IMR-90 (cell line): ENCODE measurements around the gene LCA5L. TPM values are rescaled to one million over a fixed set of nuclear protein-coding genes. Genes with fewer than 3 reads are reported as not detected.

Experiments used
- ATAC-seq: fragments of 200-7000 bp; cut with Tn5 transposase; 2 replicates; pipeline ENCODE4 v1.9.1; 2020; ENCODE audit warnings: low read depth, mild to moderate bottlenecking, moderate library complexity
- BruUV-seq: library from RNA; stranded (reverse); fragments of 400-500 nt; replicated peaks from 2 replicates; lab custom pipeline; 2021; lab: Mats Ljungman, UMichigan
- CTCF ChIA-PET: fragments of 300-600 bp; formaldehyde crosslinking; extraction: SDS; loops from one replicate; lab custom pipeline; 2021; ENCODE audit warnings: antibody characterized with exemption; lab: Yijun Ruan, JAX
- POLR2A ChIA-PET: fragments of 300-600 bp; sonication (Branson Sonifier 250); formaldehyde crosslinking; loops from one replicate; lab custom pipeline; 2022; ENCODE audit warnings: antibody characterized with exemption; ENCODE audit not compliant: unreplicated experiment; lab: Charles Lee
- DNase-seq: peaks from one replicate; pipeline ENCODE4 v3.0.0; 2013
- H2AFZ ChIP-seq: replicated peaks from 2 replicates; pipeline ENCODE3; 2013; ENCODE audit warnings: low read length, mild to moderate bottlenecking; ENCODE audit not compliant: poor library complexity
- H2AK5ac ChIP-seq: 2 replicates; pipeline ENCODE4 v1.6.1; 2013; ENCODE audit warnings: low read depth, low read length, inconsistent platforms
- H2AK9ac ChIP-seq: replicated peaks from 2 replicates; pipeline ENCODE3; 2013; ENCODE audit warnings: mild to moderate bottlenecking, low read depth, low read length, moderate library complexity; ENCODE audit not compliant: poor library complexity
- H2BK120ac ChIP-seq: 2 replicates; pipeline ENCODE4 v1.6.1; 2013; ENCODE audit warnings: low read depth, low read length, inconsistent platforms
- H2BK15ac ChIP-seq: 3 replicates; pipeline ENCODE4 v1.6.1; 2013; ENCODE audit warnings: low read depth, low read length, inconsistent platforms
- H2BK20ac ChIP-seq: 2 replicates; pipeline ENCODE4 v1.6.1; 2013; ENCODE audit warnings: low read depth, mild to moderate bottlenecking, inconsistent platforms, low read length, moderate library complexity
- H2BK5ac ChIP-seq: 2 replicates; pipeline ENCODE4 v1.6.1; 2013; ENCODE audit warnings: mild to moderate bottlenecking, low read depth, low read length, inconsistent platforms; ENCODE audit not compliant: poor library complexity, severe bottlenecking
- H3K14ac ChIP-seq: replicated peaks from 2 replicates; pipeline ENCODE4 v1.6.1; 2013; ENCODE audit warnings: low read depth, low read length, inconsistent platforms
- H3K18ac ChIP-seq: 2 replicates; pipeline ENCODE4 v1.6.1; 2013; ENCODE audit warnings: low read depth, low read length, control low read depth
- H3K23ac ChIP-seq: 2 replicates; pipeline ENCODE4 v1.6.1; 2013; ENCODE audit warnings: low read depth, low read length, inconsistent platforms
- H3K27ac ChIP-seq: 2 replicates; pipeline ENCODE4 v1.5.1; 2013; ENCODE audit warnings: mild to moderate bottlenecking, control low read depth, low read length; ENCODE audit not compliant: insufficient read depth
- H3K27me3 ChIP-seq: 2 replicates; pipeline ENCODE4 v1.6.1; 2013; ENCODE audit warnings: low read length; ENCODE audit not compliant: control insufficient read depth, insufficient read depth
- H3K36me3 ChIP-seq: 2 replicates; pipeline ENCODE4 v1.6.1; 2013; ENCODE audit warnings: low read length, mixed read lengths; ENCODE audit not compliant: control insufficient read depth, insufficient read depth
- H3K4ac ChIP-seq: 2 replicates; pipeline ENCODE4 v1.6.1; 2013; ENCODE audit warnings: low read depth, low read length, inconsistent platforms
- H3K4me1 ChIP-seq: 2 replicates; pipeline ENCODE4 v1.6.1; 2013; ENCODE audit warnings: low read length, mixed read lengths; ENCODE audit not compliant: control insufficient read depth, insufficient read depth
- H3K4me2 ChIP-seq: 2 replicates; pipeline ENCODE4 v1.6.1; 2013; ENCODE audit warnings: low read depth, mild to moderate bottlenecking, control low read depth, low read length, moderate library complexity
- H3K4me3 ChIP-seq: 2 replicates; pipeline ENCODE4 v1.5.1; 2013; ENCODE audit warnings: low read depth, mild to moderate bottlenecking, control low read depth, low read length, moderate library complexity; ENCODE audit not compliant: insufficient read depth
- H3K56ac ChIP-seq: 2 replicates; pipeline ENCODE4 v1.6.1; 2013; ENCODE audit warnings: low read length, inconsistent platforms; ENCODE audit not compliant: insufficient read depth; ENCODE audit errors: extremely low read depth
- H3K79me1 ChIP-seq, 2 experiments: 2 replicates each; pipeline ENCODE4 v1.6.1; 2013; ENCODE audit warnings: low read length in 2 of 2, inconsistent platforms in 1 of 2, low read depth in 1 of 2
- H3K9ac ChIP-seq: 2 replicates; pipeline ENCODE4 v1.6.1; 2013; ENCODE audit warnings: low read depth, low read length, control low read depth
- H3K9me1 ChIP-seq: 2 replicates; pipeline ENCODE4 v1.6.1; 2013; ENCODE audit warnings: low read length, inconsistent platforms; ENCODE audit not compliant: insufficient read depth
- H3K9me3 ChIP-seq: 2 replicates; pipeline ENCODE4 v1.6.1; 2013; ENCODE audit warnings: low read length; ENCODE audit not compliant: control insufficient read depth, insufficient read depth
- H4K20me1 ChIP-seq: 2 replicates; pipeline ENCODE4 v1.6.1; 2013; ENCODE audit warnings: low read length, inconsistent platforms; ENCODE audit not compliant: insufficient read depth
- H4K5ac ChIP-seq: 2 replicates; pipeline ENCODE4 v1.6.1; 2013; ENCODE audit warnings: mild to moderate bottlenecking, low read depth, low read length, control low read depth
- H4K8ac ChIP-seq, 2 experiments: 2 replicates each; pipeline ENCODE4 v1.6.1; 2013; ENCODE audit warnings: low read depth in 2 of 2, low read length in 2 of 2, control low read depth in 1 of 2, inconsistent platforms in 1 of 2
- H4K91ac ChIP-seq: 2 replicates; pipeline ENCODE4 v1.6.1; 2013; ENCODE audit warnings: low read depth, low read length, inconsistent platforms; ENCODE audit not compliant: insufficient read depth
- CEBPB ChIP-seq: IDR thresholded peaks from 2 replicates; pipeline ENCODE4 v1.6.1; 2012; ENCODE audit warnings: low read depth, low read length, improper control_type of control experiment
- CTCF ChIP-seq: conservative IDR thresholded peaks from 2 replicates; pipeline ENCODE4 v1.5.1; 2012; ENCODE audit warnings: mild to moderate bottlenecking, low read depth, low read length, improper control_type of control experiment
- FOS ChIP-seq: fragments of 150-350 bp; IDR thresholded peaks from 2 replicates; pipeline ENCODE4 v1.6.1; 2016; ENCODE audit warnings: low read depth, low read length
- MXI1 ChIP-seq: IDR thresholded peaks from 2 replicates; pipeline ENCODE4 v1.6.1; 2012; ENCODE audit warnings: low read depth, mild to moderate bottlenecking, low read length, moderate library complexity, borderline replicate concordance
- RCOR1 ChIP-seq: IDR thresholded peaks from 2 replicates; pipeline ENCODE4 v1.6.1; 2012; ENCODE audit warnings: mild to moderate bottlenecking, low read length, improper control_type of control experiment; ENCODE audit not compliant: insufficient replicate concordance
- RFX5 ChIP-seq: IDR thresholded peaks from 2 replicates; pipeline ENCODE4 v1.8.0; 2012; ENCODE audit warnings: low read depth, mild to moderate bottlenecking, low read length, moderate library complexity
- WGBS, 2 experiments: methylation state at CpG; one replicate each; pipeline versions ENCODE4 v1.1.5 to v1.1.7; 2013; ENCODE audit warnings: missing lambda C conversion rate in 2 of 2; ENCODE audit not compliant: insufficient read length in 1 of 2; ENCODE audit errors: extremely low coverage in 2 of 2; 5-methylcytosine and 5-hydroxymethylcytosine counted together
- dilution Hi-C: fragments of 300-500 bp; cut with HindIII; formaldehyde crosslinking; loops from one replicate; pipeline ENCODE4 v1.14.3; 2018; ENCODE audit warnings: low sequenced_read_pairs; ENCODE audit not compliant: unreplicated experiment
- in situ Hi-C: fragments of 300-500 bp; cut with MboI; formaldehyde crosslinking; loops from 3 replicates; pipeline ENCODE4 v1.14.3; 2019; ENCODE audit warnings: low sequenced_read_pairs, inconsistent platforms, mixed read lengths
- intact Hi-C: fragments of 100-400 bp; cut with micrococcal nuclease; formaldehyde crosslinking; loops from 2 replicates; pipeline ENCODE4 v1.10.0; 2022
- polyA plus RNA-seq, 3 experiments: library from polyadenylated mRNA; depleted of rRNA; stranded (reverse); fragments of >200 nt; gene quantifications; 2 replicates each; pipeline ENCODE4 v1.2.3, GENCODE V29; 2012; ENCODE audit warnings: low replicate concordance in 1 of 3
- total RNA-seq: library from RNA; depleted of rRNA; stranded (reverse); fragments of >200 nt; gene quantifications from 2 replicates; pipeline ENCODE4 v1.2.3, GENCODE V29; 2012
- TF ChIP-seq, protein P1 (sequence below): fragments of 150-350 bp; IDR thresholded peaks from 2 replicates; pipeline ENCODE4 v1.6.1; 2016; ENCODE audit warnings: low read depth, mild to moderate bottlenecking, low read length, moderate library complexity, borderline replicate concordance
- TF ChIP-seq, protein P2 (sequence below): fragments of 150-350 bp; IDR thresholded peaks from 2 replicates; pipeline ENCODE4 v1.6.1; 2017; ENCODE audit warnings: mild to moderate bottlenecking, antibody characterized with exemption, low read length, low read depth

The LCA5L gene
- total and polyA plus RNA-seq, 2 of the 4 experiments (the other 2 are of a cell fraction), result 0.18 to 0.26 TPM

DNA sequence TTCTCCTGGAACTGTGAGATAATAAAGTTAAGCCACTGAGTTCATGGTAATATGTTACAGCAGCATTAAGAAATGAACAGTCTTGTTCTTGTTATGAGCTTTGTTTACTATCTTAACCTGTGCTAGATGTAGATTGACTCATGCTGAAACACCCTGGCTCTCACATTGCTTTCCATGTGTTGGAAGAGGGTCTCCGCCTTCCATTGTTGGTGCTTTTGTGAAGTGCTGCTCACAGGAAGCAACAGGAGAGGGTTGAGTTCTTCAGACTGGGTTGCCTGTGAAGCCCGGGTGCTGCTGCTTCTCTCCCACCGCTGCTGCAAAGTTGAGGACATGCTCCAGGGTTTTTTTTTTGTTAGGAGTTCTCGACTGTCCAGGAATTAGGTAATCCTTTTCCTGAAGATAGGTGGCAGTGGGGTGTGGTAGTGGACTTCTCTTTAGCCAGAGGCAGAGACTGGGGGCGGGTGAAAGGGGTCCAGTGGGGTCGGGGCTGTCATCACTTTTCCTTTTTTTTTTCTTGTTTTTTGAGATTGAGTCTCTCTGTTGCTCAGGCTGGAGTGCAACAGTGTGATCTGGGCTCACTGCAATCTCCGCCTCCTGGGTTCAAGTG is 68.0 kb downstream of the LCA5L start:
- dilution Hi-C loops (no loop called here), intact Hi-C loops (no loop called here), in situ Hi-C loops (no loop called here)
- ChIA-PET CTCF (no interaction called here), POLR2A (interaction anchor here (0.6 kb wide), 1 partner anchor 9 kb away, joined by 3 read pairs; no protein-coding TSS in a partner anchor)
- no TSS peak for BruUV-seq
- H3K23ac ChIP-seq, result no peak overlapping the region
- H3K9me1 ChIP-seq, result 0 out of 2 replicates have a peak, but pooled peaks cover 4% of the 10 kb centered on the region
- TF ChIP-seq, protein P1, sequence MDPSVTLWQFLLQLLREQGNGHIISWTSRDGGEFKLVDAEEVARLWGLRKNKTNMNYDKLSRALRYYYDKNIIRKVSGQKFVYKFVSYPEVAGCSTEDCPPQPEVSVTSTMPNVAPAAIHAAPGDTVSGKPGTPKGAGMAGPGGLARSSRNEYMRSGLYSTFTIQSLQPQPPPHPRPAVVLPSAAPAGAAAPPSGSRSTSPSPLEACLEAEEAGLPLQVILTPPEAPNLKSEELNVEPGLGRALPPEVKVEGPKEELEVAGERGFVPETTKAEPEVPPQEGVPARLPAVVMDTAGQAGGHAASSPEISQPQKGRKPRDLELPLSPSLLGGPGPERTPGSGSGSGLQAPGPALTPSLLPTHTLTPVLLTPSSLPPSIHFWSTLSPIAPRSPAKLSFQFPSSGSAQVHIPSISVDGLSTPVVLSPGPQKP, result no peak
- TF ChIP-seq RCOR1 (no peak), CEBPB (no peak), RFX5 (no peak), FOS (no peak), MXI1 (no peak), CTCF (no peak)
- TF ChIP-seq, protein P2, sequence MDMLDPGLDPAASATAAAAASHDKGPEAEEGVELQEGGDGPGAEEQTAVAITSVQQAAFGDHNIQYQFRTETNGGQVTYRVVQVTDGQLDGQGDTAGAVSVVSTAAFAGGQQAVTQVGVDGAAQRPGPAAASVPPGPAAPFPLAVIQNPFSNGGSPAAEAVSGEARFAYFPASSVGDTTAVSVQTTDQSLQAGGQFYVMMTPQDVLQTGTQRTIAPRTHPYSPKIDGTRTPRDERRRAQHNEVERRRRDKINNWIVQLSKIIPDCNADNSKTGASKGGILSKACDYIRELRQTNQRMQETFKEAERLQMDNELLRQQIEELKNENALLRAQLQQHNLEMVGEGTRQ, result no peak
- peaks cover 10 to 19% of the 10 kb centered on the region in 2 experiments for H3K79me1 ChIP-seq
- no peak overlapping the region for H4K5ac ChIP-seq
- no peak overlapping the region for H3K4me3 ChIP-seq
- DNase-seq, result no peak
- no peak overlapping the region for H2BK15ac ChIP-seq
- WGBS, 2 experiments, result 62% methylated on average over 2 of the region's 7 CpGs; no CpG with 5 or more reads in 1 of the 2 experiments
- H2AK9ac ChIP-seq, result no peak overlapping the region
- H3K27me3 ChIP-seq, result 0 out of 2 replicates have a peak, but pooled peaks cover 2% of the 10 kb centered on the region
- no peak overlapping the region; the same call in 1 of the 2 replicates for H4K91ac ChIP-seq
- H2BK5ac ChIP-seq, result no peak overlapping the region
- no peak overlapping the region for H3K56ac ChIP-seq
- H3K4me1 ChIP-seq, result 0 out of 2 replicates have a peak, but pooled peaks cover 4% of the 10 kb centered on the region
- H2AFZ ChIP-seq, result peak overlapping the region; percentile 58
- no peaks in the 10 kb centered on the region for H3K36me3 ChIP-seq
- H3K27ac ChIP-seq, result no peak overlapping the region
- ATAC-seq, result no peak
- H3K4me2 ChIP-seq, result no peak overlapping the region
- H3K18ac ChIP-seq, result no peak overlapping the region
- H2BK20ac ChIP-seq, result no peak overlapping the region
- 0 out of 4 replicates have a peak overlapping the region, but pooled peaks of 1 of the 2 experiments have one; percentile 58 for H4K8ac ChIP-seq
- H4K20me1 ChIP-seq, result no peaks in the 10 kb centered on the region
- no peak overlapping the region for H2BK120ac ChIP-seq
- H3K9ac ChIP-seq, result no peak overlapping the region
- no peak overlapping the region for H3K4ac ChIP-seq
- H3K9me3 ChIP-seq, result no peaks in the 10 kb centered on the region
- no peak overlapping the region for H2AK5ac ChIP-seq
- no peak overlapping the region; the same call in 1 of the 2 replicates for H3K14ac ChIP-seq
